Measurements from ENCODE around the gene CMTM3. TPM values are rescaled to one million over a fixed set of nuclear protein-coding genes. Genes with fewer than 3 reads are reported as not detected.

The CMTM3 gene
- total and polyA plus RNA-seq, 7 donors: 2.6 to 7.6 (median 4.8) TPM

- Histone ChIP-seq H3K27ac (no peak overlapping the region), H3K4me3 (no peak overlapping the region), H3K36me3 (ENCODE audit: insufficient read depth in 1 of 2, low read depth in 1 of 2) (peaks cover 0 to 44% of the 10 kb centered on the region in 2 donors), H3K27me3 (ENCODE audit: insufficient read depth in 3 of 3, low read length in 2 of 3) (no peaks in the 10 kb centered on the region), H3K4me1 (peaks cover 19% of the 10 kb centered on the region), H3K9me3 (no peaks in the 10 kb centered on the region)
- ATAC-seq: no peak
- WGBS, 3 donors: 83 to 91% (median 83%) methylated on average over 12 of the region's 12 CpGs
- TF ChIP-seq CTCF (IDR thresholded peaks at IDR 0.05): no peak
- intact Hi-C loops (cut with DNase I): loop anchor here in 1 of 2 donors (10.0 kb wide), 1 partner anchor 81 kb away; the partner anchor contains the start of gene CMTM4
- no peak for DNase-seq
Observed at GRCh38 chr16:66614161-66614802, 9.8 kb downstream of the CMTM3 start.

- intact Hi-C loops (cut with DNase I): loop anchor here in 1 of 2 donors (10.0 kb wide), 1 partner anchor 79 kb away; the partner anchor contains the start of gene CMTM4
- ATAC-seq: no peak
Observed at GRCh38 chr16:66616169-66616568, 11.7 kb downstream of the CMTM3 start.

GRCh38 chr16:66616592-66616991 is 12.1 kb downstream of the CMTM3 start:
- TF ChIP-seq CTCF (IDR thresholded peaks at IDR 0.05): no peak
- intact Hi-C loops (cut with DNase I): loop anchor here in 1 of 2 donors (10.0 kb wide), 1 partner anchor 78 kb away; the partner anchor contains the start of gene CMTM4
- Histone ChIP-seq H3K36me3 (ENCODE audit: insufficient read depth in 1 of 2, low read depth in 1 of 2) (peaks cover 0 to 36% of the 10 kb centered on the region in 2 donors), H3K9me3 (no peaks in the 10 kb centered on the region), H3K4me3 (no peak overlapping the region), H3K27ac (no peak overlapping the region), H3K27me3 (ENCODE audit: insufficient read depth in 3 of 3, low read length in 2 of 3) (no peaks in the 10 kb centered on the region), H3K4me1 (peaks cover 29% of the 10 kb centered on the region)
- ATAC-seq (no peak), DNase-seq (no peak)
- WGBS, 3 donors: 76 to 84% (median 78%) methylated on average over 9 of the region's 9 CpGs

More at GRCh38 chr16:66616169-66616568, 11.7 kb downstream of the CMTM3 start:
- WGBS, 3 donors: 94 to 96% (median 95%) methylated on average over 4 of the region's 4 CpGs
- no peak overlapping the region for H3K27ac ChIP-seq
- H3K36me3 ChIP-seq (ENCODE audit: insufficient read depth in 1 of 2, low read depth in 1 of 2): peaks cover 0 to 34% of the 10 kb centered on the region in 2 donors
- H3K9me3 ChIP-seq: no peaks in the 10 kb centered on the region
- peaks cover 29% of the 10 kb centered on the region for H3K4me1 ChIP-seq
- no peak overlapping the region for H3K4me3 ChIP-seq
- TF ChIP-seq CTCF (IDR thresholded peaks at IDR 0.05): no peak
- no peak for DNase-seq
- H3K27me3 ChIP-seq (ENCODE audit: insufficient read depth in 3 of 3, low read length in 2 of 3): no peaks in the 10 kb centered on the region

- no peaks in the 10 kb centered on the region for H3K9me3 ChIP-seq
- ATAC-seq (no peak), DNase-seq (no peak)
- H3K4me3 ChIP-seq: no peak overlapping the region
- intact Hi-C loops (cut with DNase I): loop anchor here in 1 of 2 donors (10.0 kb wide), 1 partner anchor 78 kb away; the partner anchor contains the start of gene CMTM4
- peaks cover 0 to 36% of the 10 kb centered on the region in 2 donors for H3K36me3 ChIP-seq (ENCODE audit: insufficient read depth in 1 of 2, low read depth in 1 of 2)
- no peak for TF ChIP-seq CTCF (IDR thresholded peaks at IDR 0.05)
- WGBS, 3 donors: 89 to 95% (median 91%) methylated on average over 2 of the region's 2 CpGs
- peaks cover 29% of the 10 kb centered on the region for H3K4me1 ChIP-seq
- H3K27me3 ChIP-seq (ENCODE audit: insufficient read depth in 3 of 3, low read length in 2 of 3): no peaks in the 10 kb centered on the region
- H3K27ac ChIP-seq: no peak overlapping the region
Observed at GRCh38 chr16:66617010-66617434, 12.5 kb downstream of the CMTM3 start.
